CD4-positive, alpha-beta T cell (primary cell): ENCODE measurements around the gene FOXN4. TPM values are rescaled to one million over a fixed set of nuclear protein-coding genes. Genes with fewer than 3 reads are reported as not detected.

Source experiments
- ATAC-seq: fragments of 200-7000 bp; cut with Tn5 transposase; one replicate; pipeline ENCODE4 v1.10.0; 2022; ENCODE audit warnings: mild to moderate bottlenecking; ENCODE audit not compliant: poor library complexity
- CTCF ChIA-PET: fragments of 350-600 bp; sonication (Branson Sonifier 250); formaldehyde crosslinking; loops from one replicate; lab custom pipeline; 2021; ENCODE audit warnings: antibody characterized with exemption, inconsistent platforms; lab: Charles Lee
- POLR2A ChIA-PET: fragments of 350-600 bp; sonication (Branson Sonifier 250); formaldehyde crosslinking; loops from one replicate; lab custom pipeline; 2021; ENCODE audit warnings: antibody characterized with exemption, inconsistent platforms; lab: Charles Lee
- DNase-seq, 14 experiments: peaks; one replicate each; pipeline ENCODE4 v3.0.0-alpha.2; 2013 to 2020; ENCODE audit warnings: mixed read lengths in 2 of 14
- H3K27ac ChIP-seq, 2 donors: one replicate each; pipeline versions ENCODE4 v1.5.1 to v1.7.0; 2013; ENCODE audit warnings: low read length in 2 of 2, low read depth in 1 of 2, mild to moderate bottlenecking in 1 of 2
- H3K27me3 ChIP-seq, 2 experiments: 1 replicate in 1 of 2; 2 replicates in 1 of 2; pipeline versions ENCODE4 v1.6.1 to v1.7.0; 2013; ENCODE audit warnings: low read length in 2 of 2, control low read depth in 1 of 2, mild to moderate bottlenecking in 1 of 2, moderate library complexity in 1 of 2; ENCODE audit not compliant: insufficient read depth in 2 of 2, control insufficient read depth in 1 of 2
- H3K36me3 ChIP-seq: one replicate; pipeline ENCODE4 v1.6.1; 2013; ENCODE audit warnings: low read length, control low read depth; ENCODE audit not compliant: insufficient read depth
- H3K4me1 ChIP-seq: one replicate; pipeline ENCODE4 v1.6.1; 2013; ENCODE audit warnings: low read length, control low read depth; ENCODE audit not compliant: insufficient read depth
- H3K4me3 ChIP-seq: one replicate; pipeline ENCODE4 v1.5.1; 2013; ENCODE audit warnings: mild to moderate bottlenecking, low read length, moderate library complexity
- H3K9me3 ChIP-seq, 2 experiments: 1 replicate in 1 of 2; 2 replicates in 1 of 2; pipeline versions ENCODE4 v1.6.1 to v1.7.0; 2013; ENCODE audit warnings: low read length in 2 of 2, mild to moderate bottlenecking in 2 of 2, control low read depth in 1 of 2, moderate library complexity in 1 of 2; ENCODE audit not compliant: control insufficient read depth in 1 of 2, insufficient read depth in 1 of 2
- H3K27ac Mint-ChIP-seq: one replicate; pipeline ENCODE4 v1.8.0; 2020; ENCODE audit warnings: mixed read lengths
- H3K27me3 Mint-ChIP-seq: one replicate; pipeline ENCODE4 v1.8.0; 2021; ENCODE audit warnings: mixed read lengths
- H3K36me3 Mint-ChIP-seq: one replicate; pipeline ENCODE4 v1.8.0; 2021; ENCODE audit warnings: low read depth, mixed read lengths
- H3K4me1 Mint-ChIP-seq: one replicate; pipeline ENCODE4 v1.8.0; 2021; ENCODE audit warnings: low read depth, mixed read lengths
- H3K4me3 Mint-ChIP-seq: one replicate; pipeline ENCODE4 v1.8.0; 2020; ENCODE audit warnings: mild to moderate bottlenecking, mixed read lengths
- H3K9me3 Mint-ChIP-seq: one replicate; pipeline ENCODE4 v1.8.0; 2020; ENCODE audit warnings: mixed read lengths
- CTCF ChIP-seq: fragments of 200-600 bp; IDR thresholded peaks from one replicate; pipeline ENCODE4 v1.8.0; 2022; ENCODE audit warnings: antibody characterized with exemption, mild to moderate bottlenecking
- intact Hi-C, 2 experiments: fragments of 100-400 bp; cut with DNase I in 1 of 2; cut with micrococcal nuclease in 1 of 2; formaldehyde crosslinking; loops; one replicate each; pipeline versions ENCODE4 v1.15.1 to v1.9.0; 2023 to 2025; cut with DNase I, micrococcal nuclease
- total RNA-seq, 174 experiments: library from RNA in 2 of 174; stranded (reverse) in 2 of 174; gene quantifications; one replicate each; pipeline ENCODE4 v1.2.3 and lab custom pipeline; 2021 to 2026

Gene FOXN4
- total RNA-seq, 2 experiments from 2014 or later, result not detected

GRCh38 chr12:109293106-109293505 is 16.0 kb downstream of the FOXN4 start:
- intact Hi-C loops, result no loop called here
- peaks cover 0 to 11% of the 10 kb centered on the region in 2 experiments for H3K9me3 ChIP-seq
- no peak overlapping the region for H3K4me3 ChIP-seq
- H3K27ac ChIP-seq, result no peak overlapping the region
- Mint-ChIP-seq H3K27ac (no peak overlapping the region), H3K27me3 (peaks cover 56% of the 10 kb centered on the region), H3K9me3 (no peaks in the 10 kb centered on the region), H3K36me3 (no peaks in the 10 kb centered on the region), H3K4me1 (no peaks in the 10 kb centered on the region), H3K4me3 (no peak overlapping the region)
- TF ChIP-seq CTCF, result no peak
- no peaks in the 10 kb centered on the region for H3K36me3 ChIP-seq
- ChIA-PET POLR2A (no interaction called here), CTCF (no interaction called here)
- H3K27me3 ChIP-seq, result peaks cover 18 to 36% of the 10 kb centered on the region in 2 experiments
- ATAC-seq (no peak), DNase-seq (no peak)
- no peaks in the 10 kb centered on the region for H3K4me1 ChIP-seq

- Mint-ChIP-seq H3K36me3 (no peaks in the 10 kb centered on the region), H3K9me3 (no peaks in the 10 kb centered on the region), H3K27me3 (peaks cover 56% of the 10 kb centered on the region), H3K27ac (no peak overlapping the region), H3K4me1 (no peaks in the 10 kb centered on the region), H3K4me3 (no peak overlapping the region)
- H3K36me3 ChIP-seq, result no peaks in the 10 kb centered on the region
- no peak for DNase-seq
- ChIA-PET CTCF (no interaction called here), POLR2A (no interaction called here)
- TF ChIP-seq CTCF, result no peak
- peaks cover 18 to 36% of the 10 kb centered on the region in 2 experiments for H3K27me3 ChIP-seq
- no peak overlapping the region for H3K4me3 ChIP-seq
- no peak for ATAC-seq
- H3K27ac ChIP-seq, result no peak overlapping the region
- peaks cover 0 to 11% of the 10 kb centered on the region in 2 experiments for H3K9me3 ChIP-seq
- no peaks in the 10 kb centered on the region for H3K4me1 ChIP-seq
- intact Hi-C loops, result no loop called here
Observed at GRCh38 chr12:109292342-109292711, 16.8 kb downstream of the FOXN4 start.

GRCh38 chr12:109291521-109292341 is 17.4 kb downstream of the FOXN4 start:
- H3K27me3 Mint-ChIP-seq, result peaks cover 56% of the 10 kb centered on the region
- H3K36me3 ChIP-seq, result no peaks in the 10 kb centered on the region
- intact Hi-C loops, result no loop called here
- ATAC-seq, result no peak
- H3K27ac Mint-ChIP-seq, result no peak overlapping the region
- TF ChIP-seq CTCF, result no peak
- ChIA-PET POLR2A (no interaction called here), CTCF (no interaction called here)
- H3K4me3 Mint-ChIP-seq, result no peak overlapping the region
- H3K4me1 ChIP-seq, result no peaks in the 10 kb centered on the region
- H3K4me3 ChIP-seq, result no peak overlapping the region
- peaks cover 18 to 36% of the 10 kb centered on the region in 2 experiments for H3K27me3 ChIP-seq
- no peaks in the 10 kb centered on the region for H3K9me3 Mint-ChIP-seq
- no peak for DNase-seq
- peaks cover 0 to 11% of the 10 kb centered on the region in 2 experiments for H3K9me3 ChIP-seq
- H3K27ac ChIP-seq, result no peak overlapping the region
- no peaks in the 10 kb centered on the region for H3K36me3 Mint-ChIP-seq
- H3K4me1 Mint-ChIP-seq, result no peaks in the 10 kb centered on the region
